Fibroblast of the aortic adventitia (primary cell): Measurements from ENCODE around the gene ZFP64. TPM values are rescaled to one million over a fixed set of nuclear protein-coding genes. Genes with fewer than 3 reads are reported as not detected.
"Not testable (repeated sequence)": the region's sequence is repeated elsewhere in the genome, so short reads cannot be mapped to it uniquely, and the experiment has no call there.

Experiments
- DNase-seq: peaks from one replicate; pipeline ENCODE4 v3.0.0-alpha.2; 2010; ENCODE audit warnings: low read depth
- H3K4me3 ChIP-seq: 2 replicates; pipeline ENCODE4 v1.5.1; 2011; ENCODE audit warnings: low read depth, mild to moderate bottlenecking, control low read depth, low read length, moderate library complexity
- total RNA-seq: library from RNA; depleted of rRNA; stranded (reverse); fragments of >200 nt; gene quantifications from 2 replicates; pipeline ENCODE4 v1.2.3, GENCODE V29; 2012; ENCODE audit warnings: low replicate concordance
- TF ChIP-seq, protein P1 (sequence below): IDR thresholded peaks from 2 replicates; pipeline ENCODE4 v1.5.1; 2011; ENCODE audit warnings: mild to moderate bottlenecking, low read length, control low read depth, inconsistent platforms; ENCODE audit not compliant: insufficient read depth

The ZFP64 gene
- total RNA-seq, 1 donor: 21.9 TPM

DNA sequence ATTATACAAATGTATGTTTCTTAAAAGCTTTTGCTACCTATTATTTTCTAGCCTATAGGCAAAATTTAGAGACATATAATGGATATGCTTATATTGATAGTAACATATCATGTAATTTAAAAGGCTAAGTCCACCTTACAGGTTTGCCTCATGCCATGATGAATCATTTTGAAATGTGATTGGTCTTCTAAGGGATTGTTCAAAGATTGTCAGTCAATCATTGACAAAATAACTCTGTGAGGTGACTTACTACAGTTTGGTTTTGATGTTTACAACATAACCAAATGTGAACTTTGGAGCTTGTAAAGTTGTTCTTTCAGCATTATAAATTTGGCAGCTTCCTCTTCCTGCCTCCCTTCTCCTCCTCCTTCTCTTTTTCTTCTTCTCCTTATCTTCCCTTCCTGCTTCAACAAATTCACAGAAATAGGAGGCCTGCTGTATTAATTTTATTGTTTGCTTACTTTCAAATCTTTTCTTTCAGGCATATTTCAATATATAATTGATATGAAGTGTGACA is 39.7 kb upstream of the ZFP64 start:
- DNase-seq: no peak
- H3K4me3 ChIP-seq: no peak overlapping the region
- TF ChIP-seq, protein P1, sequence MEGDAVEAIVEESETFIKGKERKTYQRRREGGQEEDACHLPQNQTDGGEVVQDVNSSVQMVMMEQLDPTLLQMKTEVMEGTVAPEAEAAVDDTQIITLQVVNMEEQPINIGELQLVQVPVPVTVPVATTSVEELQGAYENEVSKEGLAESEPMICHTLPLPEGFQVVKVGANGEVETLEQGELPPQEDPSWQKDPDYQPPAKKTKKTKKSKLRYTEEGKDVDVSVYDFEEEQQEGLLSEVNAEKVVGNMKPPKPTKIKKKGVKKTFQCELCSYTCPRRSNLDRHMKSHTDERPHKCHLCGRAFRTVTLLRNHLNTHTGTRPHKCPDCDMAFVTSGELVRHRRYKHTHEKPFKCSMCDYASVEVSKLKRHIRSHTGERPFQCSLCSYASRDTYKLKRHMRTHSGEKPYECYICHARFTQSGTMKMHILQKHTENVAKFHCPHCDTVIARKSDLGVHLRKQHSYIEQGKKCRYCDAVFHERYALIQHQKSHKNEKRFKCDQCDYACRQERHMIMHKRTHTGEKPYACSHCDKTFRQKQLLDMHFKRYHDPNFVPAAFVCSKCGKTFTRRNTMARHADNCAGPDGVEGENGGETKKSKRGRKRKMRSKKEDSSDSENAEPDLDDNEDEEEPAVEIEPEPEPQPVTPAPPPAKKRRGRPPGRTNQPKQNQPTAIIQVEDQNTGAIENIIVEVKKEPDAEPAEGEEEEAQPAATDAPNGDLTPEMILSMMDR: no peak

DNA sequence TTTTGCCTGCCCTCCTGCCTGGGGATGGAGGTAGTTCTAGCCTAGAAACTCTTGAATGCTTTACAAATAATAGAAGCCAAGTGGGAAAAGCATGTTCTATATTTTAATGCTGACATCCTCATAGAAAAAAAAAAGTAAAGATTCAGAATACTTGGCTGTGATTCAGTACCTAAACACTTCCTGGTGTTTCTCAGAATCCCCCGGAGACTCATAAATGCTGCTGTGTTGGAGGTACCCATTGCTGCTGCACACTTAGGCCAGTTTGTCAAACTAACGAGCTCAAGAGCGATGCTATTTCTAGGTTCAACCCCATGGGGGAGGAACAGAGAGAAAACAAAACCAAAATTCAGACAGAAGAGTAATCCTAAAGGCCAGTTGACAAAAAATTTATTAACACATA is 38.8 kb upstream of the ZFP64 start:
- H3K4me3 ChIP-seq: no peak overlapping the region
- TF ChIP-seq, protein P1: no peak
- DNase-seq: no peak

DNA sequence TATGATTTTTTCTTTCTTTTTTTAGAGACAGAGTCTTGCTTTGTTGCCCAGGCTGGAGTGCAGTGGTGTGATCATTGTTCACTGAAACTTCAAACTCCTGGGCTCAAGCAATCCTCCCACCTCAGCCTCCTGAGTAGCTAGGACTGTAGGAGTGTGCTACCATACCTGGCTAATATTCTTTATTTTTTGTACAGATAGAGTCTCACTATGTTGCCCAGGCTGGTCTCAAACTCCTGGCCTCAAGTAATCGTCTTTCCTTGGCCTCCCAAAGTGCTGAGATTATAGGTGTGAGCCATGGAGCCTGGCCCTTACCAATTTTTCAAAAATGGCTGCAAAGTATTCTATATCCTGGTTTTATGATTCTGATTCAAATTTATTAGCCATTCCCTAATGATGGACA is 37.8 kb upstream of the ZFP64 start:
- DNase-seq: not testable (repeated sequence)

DNA sequence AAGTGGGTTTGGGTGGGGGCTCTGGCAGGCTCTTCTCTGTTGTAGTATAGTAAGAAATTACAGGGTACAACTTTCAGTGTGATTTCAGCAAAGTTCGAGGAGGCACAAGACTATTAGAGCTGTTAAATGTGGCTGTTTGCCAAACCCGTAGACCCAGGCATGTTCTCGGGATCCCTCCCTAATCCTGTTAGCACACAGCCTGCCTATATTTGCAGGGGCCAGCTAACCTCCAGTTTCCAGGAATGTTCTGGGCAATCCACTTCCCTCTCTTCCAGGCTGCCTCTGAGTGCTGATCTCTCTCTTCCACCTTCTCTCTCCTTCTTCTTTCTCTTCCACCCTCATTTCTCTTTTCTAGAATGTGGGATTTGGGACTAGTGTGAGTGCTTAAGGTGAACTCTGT is 34.8 kb upstream of the ZFP64 start:
- TF ChIP-seq, protein P1: no peak
- no peak for DNase-seq
- H3K4me3 ChIP-seq: no peak overlapping the region

More for the DNA sequence above, 37.8 kb upstream of the ZFP64 start:
- H3K4me3 ChIP-seq: not testable (repeated sequence)

DNA sequence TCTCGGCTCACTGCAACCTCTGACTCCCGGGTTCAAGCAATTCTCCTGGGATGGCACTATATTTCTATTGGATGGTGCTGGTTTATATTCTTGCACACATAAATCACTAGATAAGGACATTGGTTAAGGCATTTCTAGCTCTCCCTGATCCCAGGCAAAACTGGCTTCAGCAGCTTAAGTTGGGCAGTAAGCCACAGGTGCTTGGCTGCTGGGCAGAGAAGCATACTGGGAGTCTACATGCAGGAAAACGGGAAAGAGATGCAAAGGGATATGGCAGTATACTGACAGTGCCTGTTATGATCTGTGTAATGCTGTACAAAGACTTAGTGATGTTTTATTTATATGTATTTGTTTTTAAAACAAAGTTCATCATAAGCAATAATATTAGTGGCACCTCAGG is 33.3 kb upstream of the ZFP64 start:
- H3K4me3 ChIP-seq: no peak overlapping the region
- no peak for DNase-seq
- TF ChIP-seq, protein P1: no peak

- DNase-seq, H3K4me3 ChIP-seq: not testable (repeated sequence)
Measured at GRCh38 chr20:52221362-52221761, 29.8 kb upstream of the ZFP64 start.

- H3K4me3 ChIP-seq, DNase-seq: not testable (repeated sequence)
Measured at GRCh38 chr20:52220891-52221290, 29.3 kb upstream of the ZFP64 start.

- TF ChIP-seq, protein P1: no peak
- no peak for DNase-seq
- H3K4me3 ChIP-seq: no peak overlapping the region
Measured at GRCh38 chr20:52219441-52219840, 27.9 kb upstream of the ZFP64 start.
